ENCODE data around the gene JCAD. TPM values are rescaled to one million over a fixed set of nuclear protein-coding genes. Genes with fewer than 3 reads are reported as not detected.
"Not testable (repeated sequence)": the region's sequence is repeated elsewhere in the genome, so short reads cannot be mapped to it uniquely, and the experiment has no call there.

The JCAD gene
- polyA plus RNA-seq, 3 donors from 2014 or later = 0.03 TPM; not detected in 2

DNA sequence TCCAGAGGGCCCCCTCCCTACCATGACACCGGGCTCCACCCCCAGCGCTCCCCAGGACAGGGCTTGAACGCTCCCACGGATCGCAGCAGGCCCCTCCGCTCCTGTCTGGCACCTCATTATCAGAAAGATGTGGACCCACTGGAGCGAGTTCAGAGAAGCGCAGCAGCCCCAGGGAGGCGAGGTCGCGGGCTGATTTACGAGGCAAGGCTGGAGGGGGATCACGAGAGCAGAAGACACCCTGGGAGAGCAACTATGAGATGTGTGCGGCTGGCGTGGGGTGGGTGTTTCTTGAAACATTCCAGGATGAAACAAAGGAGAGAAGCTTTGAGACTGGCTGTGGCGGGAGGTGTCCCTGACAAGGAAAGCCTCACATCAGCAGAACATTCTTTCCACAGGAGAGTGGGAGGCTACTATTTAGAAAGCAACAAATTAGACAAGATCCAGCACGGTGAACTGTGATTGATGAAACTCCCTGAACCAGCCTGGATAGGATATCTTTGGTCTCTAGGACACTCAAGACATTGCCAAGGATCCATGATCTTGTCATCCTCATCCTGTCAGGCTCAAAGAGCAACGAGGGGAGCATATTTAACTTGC, 66.0 kb downstream of the JCAD start:
- no peak overlapping the region for H3K27ac Mint-ChIP-seq
- H3K4me1 Mint-ChIP-seq = no peaks in the 10 kb centered on the region
- H3K27me3 Mint-ChIP-seq (ENCODE audit: low read depth in 3 of 3) = peaks cover 3 to 8% (median 6%) of the 10 kb centered on the region in 3 donors
- no peak for DNase-seq
- no peaks in the 10 kb centered on the region for H3K9me3 Mint-ChIP-seq
- H3K4me3 Mint-ChIP-seq = no peak overlapping the region
- H3K36me3 Mint-ChIP-seq = no peaks in the 10 kb centered on the region

DNA sequence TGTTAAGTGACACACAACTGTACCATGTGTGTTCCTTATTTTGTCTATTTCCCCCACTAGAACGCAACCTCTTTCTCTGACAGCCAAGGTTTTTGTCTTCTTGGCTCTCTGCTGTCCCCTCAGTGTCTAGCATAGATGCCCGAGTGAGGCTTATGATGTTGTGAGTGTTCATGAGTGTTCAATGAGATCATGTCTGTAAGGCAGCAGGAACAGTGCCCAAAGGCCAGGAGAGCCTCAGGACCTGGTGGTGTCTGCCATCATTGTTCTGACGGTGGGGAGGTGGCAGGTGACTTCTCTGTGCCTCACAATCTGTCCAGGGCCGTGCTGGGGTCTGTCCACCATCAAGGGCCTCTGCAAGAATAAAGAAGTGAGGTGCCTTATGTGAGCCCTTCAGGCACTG, 66.5 kb downstream of the JCAD start:
- H3K4me3 Mint-ChIP-seq = no peak overlapping the region
- peaks cover 3 to 10% (median 6%) of the 10 kb centered on the region in 3 donors for H3K27me3 Mint-ChIP-seq (ENCODE audit: low read depth in 3 of 3)
- peaks cover 0 to 1% (median 0%) of the 10 kb centered on the region in 6 donors for H3K9me3 Mint-ChIP-seq
- no peak for DNase-seq
- no peaks in the 10 kb centered on the region for H3K4me1 Mint-ChIP-seq
- H3K36me3 Mint-ChIP-seq = no peaks in the 10 kb centered on the region
- no peak overlapping the region for H3K27ac Mint-ChIP-seq

DNA sequence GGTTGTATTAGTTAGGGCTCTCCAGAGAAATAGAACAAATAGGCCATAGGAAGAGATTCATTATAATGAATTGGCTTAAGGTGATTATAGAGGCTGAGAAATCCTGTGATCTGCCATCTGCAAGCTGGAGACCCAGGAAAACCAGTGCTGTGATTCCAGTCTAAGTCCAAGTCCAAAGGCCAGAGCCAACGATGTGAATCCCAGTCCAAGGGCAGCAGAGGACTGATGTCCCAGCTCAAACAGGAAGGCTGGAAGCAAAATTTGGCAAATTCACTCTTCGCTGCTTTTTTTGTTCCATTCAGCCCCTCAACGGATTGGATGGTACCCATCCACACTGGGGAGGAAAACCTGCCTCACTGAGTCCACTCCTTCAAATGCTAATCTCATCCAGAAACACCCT, 68.0 kb downstream of the JCAD start:
- DNase-seq = no peak
- H3K9me3 Mint-ChIP-seq = peaks cover 0 to 1% (median 0%) of the 10 kb centered on the region in 6 donors
- no peaks in the 10 kb centered on the region for H3K4me1 Mint-ChIP-seq
- H3K36me3 Mint-ChIP-seq = no peaks in the 10 kb centered on the region
- no peak overlapping the region for H3K27ac Mint-ChIP-seq
- H3K4me3 Mint-ChIP-seq = no peak overlapping the region
- peaks cover 3 to 8% (median 5%) of the 10 kb centered on the region in 3 donors for H3K27me3 Mint-ChIP-seq (ENCODE audit: low read depth in 3 of 3)

DNA sequence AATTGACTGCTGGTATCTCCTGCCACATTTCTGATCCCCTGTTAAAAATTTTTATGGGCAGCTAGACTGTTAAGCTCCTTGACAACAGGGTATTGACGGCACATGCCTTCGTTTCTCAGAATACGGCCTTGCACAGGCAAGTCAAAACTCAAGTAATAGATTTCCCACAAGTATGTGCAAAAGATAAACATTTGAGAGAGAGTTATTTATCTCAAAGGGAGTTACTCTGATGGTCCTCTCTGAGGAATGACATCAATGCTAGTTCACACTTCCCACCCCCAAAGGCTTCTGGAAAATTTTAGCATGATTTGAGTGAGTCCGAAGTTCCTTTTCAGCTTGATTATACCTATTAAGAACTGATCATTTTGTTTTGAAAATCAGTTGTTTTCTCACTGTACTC, 71.9 kb downstream of the JCAD start:
- Mint-ChIP-seq H3K27ac (no peak overlapping the region), H3K4me3 (no peak overlapping the region), H3K4me1 (no peaks in the 10 kb centered on the region), H3K27me3 (ENCODE audit: low read depth in 3 of 3) (peaks cover 2 to 16% (median 3%) of the 10 kb centered on the region in 3 donors), H3K36me3 (peaks cover 0 to 5% (median 0%) of the 10 kb centered on the region in 3 donors), H3K9me3 (peaks cover 0 to 9% (median 5%) of the 10 kb centered on the region in 6 donors)
- DNase-seq = no peak

DNA sequence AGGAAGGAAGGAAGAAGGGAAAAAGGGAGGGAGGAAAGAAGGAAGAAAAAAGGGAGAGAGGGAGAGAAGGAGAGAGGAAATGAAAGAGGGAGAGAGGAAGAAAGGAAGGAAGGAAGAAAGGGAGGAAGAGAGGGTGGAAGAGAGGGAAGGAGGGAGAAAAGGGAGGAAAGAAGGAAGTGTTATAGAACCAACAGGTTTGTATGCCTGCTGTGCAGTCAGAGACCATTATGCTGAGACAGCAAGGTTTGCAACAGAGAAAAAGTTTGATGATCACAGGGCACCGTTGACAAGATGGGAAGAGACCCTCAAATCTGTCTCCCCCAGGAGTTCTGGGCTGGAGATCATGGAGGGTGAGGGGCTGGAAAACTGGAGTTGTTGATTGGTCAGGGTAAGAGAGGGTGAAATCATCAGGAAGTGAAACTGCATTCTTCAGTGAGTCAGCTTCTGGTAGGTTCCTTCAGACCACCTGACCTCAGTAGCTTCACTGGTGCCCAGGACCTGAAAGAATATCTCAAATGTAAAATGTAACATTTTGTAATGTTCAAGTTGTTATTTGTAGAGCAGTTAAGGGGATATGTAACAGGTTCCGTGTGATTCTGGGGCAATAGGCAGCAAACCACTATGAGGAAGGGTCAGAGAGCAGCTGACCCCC, 76.3 kb downstream of the JCAD start:
- peaks cover 3 to 13% (median 6%) of the 10 kb centered on the region in 3 donors for H3K27me3 Mint-ChIP-seq (ENCODE audit: low read depth in 3 of 3)
- H3K4me3 Mint-ChIP-seq = no peak overlapping the region
- H3K27ac Mint-ChIP-seq = no peak overlapping the region
- H3K9me3 Mint-ChIP-seq = peaks cover 0 to 17% (median 6%) of the 10 kb centered on the region in 6 donors
- no peaks in the 10 kb centered on the region for H3K4me1 Mint-ChIP-seq
- peaks cover 0 to 5% (median 0%) of the 10 kb centered on the region in 3 donors for H3K36me3 Mint-ChIP-seq
- no peak for DNase-seq

DNA sequence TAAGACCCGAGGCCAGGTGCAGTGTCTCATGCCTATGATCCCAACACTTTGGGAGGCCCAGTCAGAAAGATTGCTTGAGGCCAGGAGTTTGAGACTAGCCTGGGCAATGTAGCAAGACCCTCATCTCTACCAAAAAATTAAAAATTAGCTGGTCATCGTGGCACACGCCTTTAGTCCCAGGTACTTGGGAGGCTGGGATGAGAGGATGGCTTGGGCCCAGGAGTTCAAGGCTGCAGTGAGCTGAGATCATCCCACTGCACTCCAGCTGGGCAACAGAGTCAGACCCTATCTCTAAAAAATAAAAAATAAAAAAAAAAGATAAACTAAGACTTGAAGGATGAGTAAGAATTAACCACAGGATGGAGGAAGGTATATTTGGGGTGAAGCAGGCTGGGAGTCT, 77.9 kb downstream of the JCAD start:
- peaks cover 1 to 11% (median 6%) of the 10 kb centered on the region in 3 donors for H3K27me3 Mint-ChIP-seq (ENCODE audit: low read depth in 3 of 3)
- peaks cover 0 to 17% (median 6%) of the 10 kb centered on the region in 6 donors for H3K9me3 Mint-ChIP-seq
- no peaks in the 10 kb centered on the region for H3K4me1 Mint-ChIP-seq
- H3K36me3 Mint-ChIP-seq = peaks cover 0 to 5% (median 0%) of the 10 kb centered on the region in 3 donors
- H3K4me3 Mint-ChIP-seq = no peak overlapping the region
- no peak for DNase-seq
- no peak overlapping the region for H3K27ac Mint-ChIP-seq

DNA sequence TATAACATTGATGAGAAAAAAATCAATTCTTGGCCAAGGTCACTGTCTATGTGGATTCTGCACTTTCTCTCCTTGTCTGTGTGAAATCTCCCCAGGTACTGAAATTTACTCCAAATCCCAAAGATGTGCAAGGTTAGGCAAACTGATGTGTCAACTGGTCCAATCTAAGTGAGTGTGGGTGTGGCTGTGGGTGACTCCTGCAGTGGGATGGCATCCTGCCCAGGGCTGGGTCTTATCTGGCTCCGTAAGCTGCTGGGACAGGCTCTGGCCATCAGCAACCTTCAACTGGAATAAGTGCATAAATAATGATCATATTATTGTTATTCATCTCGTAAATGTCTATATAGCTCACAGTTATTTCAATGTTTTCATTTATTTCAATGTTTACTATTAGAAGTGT, 79.3 kb downstream of the JCAD start:
- Mint-ChIP-seq H3K27ac (no peak overlapping the region), H3K9me3 (peaks cover 0 to 17% (median 6%) of the 10 kb centered on the region in 6 donors), H3K4me1 (no peaks in the 10 kb centered on the region), H3K36me3 (peaks cover 0 to 5% (median 0%) of the 10 kb centered on the region in 3 donors), H3K27me3 (ENCODE audit: low read depth in 3 of 3) (peaks cover 1 to 11% (median 4%) of the 10 kb centered on the region in 3 donors), H3K4me3 (no peak overlapping the region)
- DNase-seq = no peak

DNA sequence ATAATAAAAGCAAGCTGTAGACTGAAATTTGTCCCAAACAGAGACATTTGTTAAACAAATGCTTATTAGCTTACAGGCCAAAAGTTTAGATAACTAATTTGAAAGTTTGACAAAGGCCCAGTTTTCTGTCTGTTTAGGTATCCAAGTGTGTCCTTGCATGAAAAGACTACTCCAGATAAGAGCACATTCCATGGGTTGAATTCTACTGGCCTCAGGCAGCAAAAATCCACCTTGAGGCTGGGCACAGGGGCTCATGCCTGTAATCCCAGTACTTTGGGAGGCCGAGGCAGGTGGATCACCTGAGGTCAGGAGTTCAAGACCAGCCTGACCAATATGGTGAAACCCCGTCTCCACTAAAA, 80.0 kb downstream of the JCAD start:
- not testable (repeated sequence) for H3K27ac Mint-ChIP-seq, H3K4me1 Mint-ChIP-seq, DNase-seq, H3K36me3 Mint-ChIP-seq, H3K4me3 Mint-ChIP-seq
- Mint-ChIP-seq H3K9me3 (peaks cover 0 to 17% (median 8%) of the 10 kb centered on the region in 6 donors), H3K27me3 (ENCODE audit: low read depth in 3 of 3) (peaks cover 1 to 11% (median 4%) of the 10 kb centered on the region in 3 donors)

DNA sequence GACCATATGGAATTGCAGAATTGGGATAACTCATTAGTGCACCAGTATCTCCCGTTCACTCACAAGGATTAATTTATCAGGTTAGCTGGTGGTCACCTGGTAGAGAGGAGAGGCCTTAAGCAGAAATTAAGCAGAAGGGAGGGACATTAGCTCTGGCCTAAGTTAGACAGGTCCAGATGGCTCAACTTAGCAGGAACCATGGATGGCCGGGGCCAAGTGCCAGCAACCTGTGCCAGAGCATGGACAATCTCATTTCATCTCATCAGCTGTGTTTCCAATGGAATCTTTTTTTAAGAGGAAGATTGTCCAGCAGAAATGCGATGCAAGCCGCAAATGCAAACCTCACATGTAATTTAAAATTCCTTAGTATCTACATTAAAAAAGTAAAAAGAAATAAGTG, 82.2 kb downstream of the JCAD start:
- Mint-ChIP-seq H3K9me3 (peaks cover 0 to 5% (median 1%) of the 10 kb centered on the region in 6 donors), H3K4me1 (no peaks in the 10 kb centered on the region), H3K27me3 (ENCODE audit: low read depth in 3 of 3) (peaks cover under 1 to 4% (median 3%) of the 10 kb centered on the region in 3 donors), H3K27ac (no peak overlapping the region), H3K4me3 (no peak overlapping the region), H3K36me3 (no peaks in the 10 kb centered on the region)
- DNase-seq = no peak

DNA sequence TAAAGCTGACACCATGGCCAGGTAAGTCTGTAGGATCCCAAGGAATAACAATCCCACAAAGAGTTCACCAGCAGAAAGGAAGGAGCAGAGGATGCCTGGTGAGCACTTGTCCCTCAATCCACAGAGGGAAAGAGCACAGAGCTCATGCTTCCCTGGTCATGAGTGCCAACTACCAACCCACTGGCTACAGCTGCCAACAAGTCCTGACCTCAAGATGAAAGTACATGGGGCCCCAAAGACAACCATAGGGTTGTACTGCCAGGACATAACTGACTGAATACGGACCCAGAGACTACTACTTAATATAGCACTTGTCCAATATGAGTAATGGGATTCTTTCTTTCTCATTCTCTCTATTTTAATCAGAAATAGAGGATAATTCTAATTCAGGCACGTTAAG, 83.3 kb downstream of the JCAD start:
- DNase-seq = no peak
- no peak overlapping the region for H3K4me3 Mint-ChIP-seq

DNA sequence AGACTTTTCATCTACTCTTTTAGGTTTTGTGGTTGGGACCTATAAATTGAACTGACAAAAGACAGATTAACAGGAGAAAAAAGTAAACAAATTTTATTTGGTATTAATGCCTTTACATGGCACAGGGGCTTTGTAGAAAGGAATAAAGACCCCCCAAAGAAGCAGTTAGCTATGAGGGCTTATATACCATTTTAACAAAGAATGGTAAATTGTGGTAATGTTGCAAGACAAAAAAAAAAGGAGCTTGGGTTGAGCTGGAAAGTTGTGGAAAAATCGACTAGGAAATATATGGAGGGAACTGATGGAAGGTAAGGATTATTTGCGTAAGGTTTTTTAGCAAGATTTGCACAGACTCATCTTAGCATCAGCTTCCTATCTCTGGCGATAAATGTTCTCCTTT, 84.6 kb downstream of the JCAD start:
- Mint-ChIP-seq H3K27ac (no peak overlapping the region), H3K27me3 (ENCODE audit: low read depth in 3 of 3) (peaks cover 0 to 3% (median 2%) of the 10 kb centered on the region in 3 donors), H3K9me3 (peaks cover 0 to 4% (median 0%) of the 10 kb centered on the region in 6 donors), H3K4me1 (no peaks in the 10 kb centered on the region), H3K4me3 (no peak overlapping the region), H3K36me3 (no peaks in the 10 kb centered on the region)
- no peak for DNase-seq

More for the DNA sequence above, 83.3 kb downstream of the JCAD start:
- Mint-ChIP-seq H3K27me3 (ENCODE audit: low read depth in 3 of 3) (peaks cover 0 to 4% (median 3%) of the 10 kb centered on the region in 3 donors), H3K9me3 (peaks cover 0 to 4% (median 0%) of the 10 kb centered on the region in 6 donors), H3K36me3 (no peaks in the 10 kb centered on the region), H3K4me1 (no peaks in the 10 kb centered on the region), H3K27ac (no peak overlapping the region)

DNA sequence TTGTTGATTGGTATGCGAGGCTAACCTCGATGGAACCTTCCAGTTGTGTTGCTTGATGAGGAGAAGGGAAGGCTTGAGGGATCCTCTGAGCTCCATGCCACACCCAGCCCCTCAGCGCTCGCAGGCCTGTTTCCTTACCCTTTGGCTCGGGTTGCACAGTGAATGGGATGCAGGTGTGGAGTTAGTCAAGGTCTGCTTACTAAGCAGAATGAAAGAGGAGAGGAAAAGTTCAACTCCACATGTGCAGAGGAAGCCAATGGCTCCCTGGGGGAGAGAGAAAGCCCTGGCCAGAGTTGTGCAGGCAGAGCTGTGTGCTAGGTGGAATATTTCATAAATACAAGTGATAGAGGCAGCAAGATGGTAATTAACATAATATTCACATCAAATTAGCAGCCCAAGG, 85.5 kb downstream of the JCAD start:
- Mint-ChIP-seq H3K4me3 (no peak overlapping the region), H3K9me3 (peaks cover 0 to 4% (median 0%) of the 10 kb centered on the region in 6 donors), H3K4me1 (no peaks in the 10 kb centered on the region), H3K27me3 (ENCODE audit: low read depth in 3 of 3) (peaks cover 0 to 3% (median 0%) of the 10 kb centered on the region in 3 donors), H3K36me3 (no peaks in the 10 kb centered on the region), H3K27ac (no peak overlapping the region)
- no peak for DNase-seq

DNA sequence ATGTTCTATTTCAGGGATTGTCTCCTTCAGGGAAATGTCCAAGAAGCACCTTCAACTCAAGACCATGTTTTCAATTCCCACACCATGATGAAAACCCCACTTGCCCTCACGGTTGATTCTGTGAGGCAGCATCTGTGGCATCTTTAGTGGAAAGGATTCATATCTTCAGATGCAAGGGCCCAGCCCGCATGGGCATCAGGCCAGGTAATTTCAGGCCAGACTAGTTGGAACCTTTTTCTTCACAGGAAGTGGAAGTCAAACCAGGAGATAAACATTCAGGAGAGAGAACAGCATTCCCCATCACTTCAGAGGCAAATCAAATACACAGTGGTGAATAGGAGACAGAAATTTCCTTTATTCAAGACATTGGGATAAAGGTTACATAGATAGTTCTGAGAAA, 88.8 kb downstream of the JCAD start:
- Mint-ChIP-seq H3K4me3 (no peak overlapping the region), H3K27ac (no peak overlapping the region), H3K36me3 (no peaks in the 10 kb centered on the region), H3K9me3 (peaks cover 0 to 4% (median 0%) of the 10 kb centered on the region in 6 donors), H3K4me1 (no peaks in the 10 kb centered on the region), H3K27me3 (ENCODE audit: low read depth in 3 of 3) (peaks cover 0 to 3% (median 2%) of the 10 kb centered on the region in 3 donors)
- no peak for DNase-seq

DNA sequence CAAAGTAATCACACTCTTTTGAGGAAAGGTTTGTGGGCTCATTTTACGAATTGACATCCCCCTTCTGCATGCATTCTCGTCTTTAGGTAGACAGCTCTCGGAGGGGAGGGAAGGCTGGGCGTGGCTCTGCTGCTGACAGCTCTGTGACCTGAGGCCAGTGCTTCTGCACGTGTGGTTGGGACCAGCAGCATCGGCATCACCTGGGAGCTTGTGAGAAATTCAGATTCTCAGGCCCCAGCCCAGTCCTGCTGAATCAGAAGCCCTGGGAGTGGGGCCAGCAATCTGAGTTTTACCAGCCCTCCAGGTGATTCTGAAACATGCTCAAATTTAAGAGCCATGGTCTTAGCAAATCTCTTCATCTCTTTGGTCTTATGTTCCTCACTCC, 89.4 kb downstream of the JCAD start:
- DNase-seq = no peak
- H3K27me3 Mint-ChIP-seq (ENCODE audit: low read depth in 3 of 3) = peaks cover 0 to 3% (median 2%) of the 10 kb centered on the region in 3 donors
- H3K9me3 Mint-ChIP-seq = peaks cover 0 to 4% (median 0%) of the 10 kb centered on the region in 6 donors
- no peaks in the 10 kb centered on the region for H3K36me3 Mint-ChIP-seq
- H3K4me1 Mint-ChIP-seq = no peaks in the 10 kb centered on the region
- H3K27ac Mint-ChIP-seq = no peak overlapping the region
- H3K4me3 Mint-ChIP-seq = no peak overlapping the region

All from immature natural killer cell (primary cell).